ENCODE measurements around the gene PPP1R14D.

GRCh38 chr15:40790718-40791117 lies 37.8 kb downstream of the PPP1R14D start:
- TF ChIP-seq CTCF (conservative IDR thresholded peaks at IDR 0.05) (no peak), EZH2 (IDR thresholded peaks at IDR 0.05; ENCODE audit: low read depth) (no peak)
